Kidney (tissue), 14 donors: Measurements from ENCODE around the gene AFDN. TPM values are rescaled to one million over a fixed set of nuclear protein-coding genes. Genes with fewer than 3 reads are reported as not detected.

Experiments
- DNase-seq, 5 donors: peaks; one replicate each; pipeline ENCODE4 v3.0.0-alpha.2; 2013 to 2020
- FAIRE-seq: peaks from 2 replicates; lab custom pipeline; 2012; peaks lifted over from hg19 to GRCh38; lab: Jason Lieb, UNC
- H3K27ac ChIP-seq, 2 donors: one replicate each; pipeline ENCODE4 v1.7.0; 2013; ENCODE audit warnings: low read depth in 2 of 2, low read length in 2 of 2, inconsistent platforms in 1 of 2
- H3K27me3 ChIP-seq: one replicate; pipeline ENCODE4 v1.7.1; 2013; ENCODE audit warnings: low read length, inconsistent platforms; ENCODE audit not compliant: control insufficient read depth, insufficient read depth
- H3K36me3 ChIP-seq, 3 donors: one replicate each; pipeline versions ENCODE4 v1.7.0 to v1.7.1; 2013; ENCODE audit warnings: low read length in 3 of 3, control low read depth in 1 of 3, inconsistent platforms in 1 of 3; ENCODE audit not compliant: insufficient read depth in 3 of 3, control insufficient read depth in 2 of 3
- H3K4me1 ChIP-seq, 3 donors: one replicate each; pipeline versions ENCODE4 v1.7.0 to v1.7.1; 2013; ENCODE audit warnings: low read length in 3 of 3, inconsistent platforms in 1 of 3, low read depth in 1 of 3; ENCODE audit not compliant: control insufficient read depth in 2 of 3, insufficient read depth in 2 of 3
- H3K4me3 ChIP-seq, 3 donors: one replicate each; pipeline versions ENCODE4 v1.7.0 to v1.8.1; 2013; ENCODE audit warnings: low read length in 3 of 3, control low read depth in 1 of 3, inconsistent platforms in 1 of 3
- H3K9ac ChIP-seq, 3 donors: one replicate each; pipeline versions ENCODE4 v1.7.0 to v1.7.1; 2013; ENCODE audit warnings: low read length in 3 of 3, control low read depth in 1 of 3, inconsistent platforms in 1 of 3
- H3K9me3 ChIP-seq, 3 donors: one replicate each; pipeline versions ENCODE4 v1.7.0 to v1.7.1; 2013; ENCODE audit warnings: low read length in 3 of 3, control low read depth in 1 of 3, inconsistent platforms in 1 of 3; ENCODE audit not compliant: control insufficient read depth in 2 of 3, insufficient read depth in 1 of 3
- intact Hi-C: fragments of 100-400 bp; cut with DNase I; formaldehyde crosslinking; loops from one replicate; pipeline ENCODE4 v1.11.1; 2022
- polyA plus RNA-seq: library from polyadenylated mRNA; stranded (reverse); fragments of 350-450 nt; fragmentation: Illumina TruSeq; extraction: RNeasy Lipid Tissue Mini Kit (QIAGEN cat#74804); gene quantifications from one replicate; pipeline ENCODE4 v1.2.3, GENCODE V29; 2014; ENCODE audit warnings: low read depth, low replicate concordance; ENCODE audit not compliant: insufficient read depth
- total RNA-seq: library from RNA; stranded (reverse); fragmentation: NEBNext Ultra II Directional; extraction: Animal tissue kit (Norgen Biotek cat#: 25700); gene quantifications from one replicate; pipeline ENCODE4 v1.2.1, GENCODE V29; 2021
- TF ChIP-seq, protein P1 (sequence below): IDR thresholded peaks from 3 replicates; pipeline ENCODE4 v1.5.1; 2012; ENCODE audit warnings: mild to moderate bottlenecking, moderate library complexity, borderline replicate concordance; ENCODE audit not compliant: insufficient read depth; ENCODE audit errors: extremely low read depth
- donor health status: control.
- donor health status: control.
- donor health status: control.
- donor health status: control.
- donor health status: control.
- donor health status: DM: yes; HTN: yes; CAD: no.
- donor health status: Normal renal cell carcinoma (clear cell type).

AFDN gene
- total and polyA plus RNA-seq, 2 donors from 2014 or later: 21.5 to 175 TPM

DNA sequence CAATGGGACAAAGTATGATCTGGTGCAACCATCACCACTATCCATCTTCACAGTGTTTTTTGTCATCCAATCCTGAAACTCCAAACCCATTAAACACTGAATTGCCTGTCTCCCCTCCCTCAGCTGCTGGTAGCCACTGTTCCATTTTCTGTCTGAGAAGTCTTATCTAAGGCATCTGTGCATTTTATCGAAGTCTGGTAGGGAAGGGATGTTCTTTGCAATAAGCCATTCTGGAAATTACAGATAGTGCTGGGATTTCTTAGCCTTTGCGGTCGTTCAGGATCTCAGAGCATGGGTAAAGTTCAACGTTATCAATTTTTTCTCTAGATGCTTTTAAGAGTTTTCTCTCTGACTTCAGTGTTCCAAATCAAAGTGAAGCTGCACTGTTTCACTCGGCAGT is 194.9 kb downstream of the AFDN start:
- TF ChIP-seq, protein P1, sequence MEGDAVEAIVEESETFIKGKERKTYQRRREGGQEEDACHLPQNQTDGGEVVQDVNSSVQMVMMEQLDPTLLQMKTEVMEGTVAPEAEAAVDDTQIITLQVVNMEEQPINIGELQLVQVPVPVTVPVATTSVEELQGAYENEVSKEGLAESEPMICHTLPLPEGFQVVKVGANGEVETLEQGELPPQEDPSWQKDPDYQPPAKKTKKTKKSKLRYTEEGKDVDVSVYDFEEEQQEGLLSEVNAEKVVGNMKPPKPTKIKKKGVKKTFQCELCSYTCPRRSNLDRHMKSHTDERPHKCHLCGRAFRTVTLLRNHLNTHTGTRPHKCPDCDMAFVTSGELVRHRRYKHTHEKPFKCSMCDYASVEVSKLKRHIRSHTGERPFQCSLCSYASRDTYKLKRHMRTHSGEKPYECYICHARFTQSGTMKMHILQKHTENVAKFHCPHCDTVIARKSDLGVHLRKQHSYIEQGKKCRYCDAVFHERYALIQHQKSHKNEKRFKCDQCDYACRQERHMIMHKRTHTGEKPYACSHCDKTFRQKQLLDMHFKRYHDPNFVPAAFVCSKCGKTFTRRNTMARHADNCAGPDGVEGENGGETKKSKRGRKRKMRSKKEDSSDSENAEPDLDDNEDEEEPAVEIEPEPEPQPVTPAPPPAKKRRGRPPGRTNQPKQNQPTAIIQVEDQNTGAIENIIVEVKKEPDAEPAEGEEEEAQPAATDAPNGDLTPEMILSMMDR: no peak
- peak in 1 of 5 donors; percentile 4 for DNase-seq
- no peak for FAIRE-seq
- intact Hi-C loops: no loop called here
- Histone ChIP-seq H3K36me3 (no peaks in the 10 kb centered on the region), H3K4me1 (no peaks in the 10 kb centered on the region), H3K4me3 (no peak overlapping the region), H3K9ac (no peak overlapping the region), H3K27ac (no peak overlapping the region), H3K27me3 (no peaks in the 10 kb centered on the region), H3K9me3 (no peaks in the 10 kb centered on the region)

Other genes with a start within 250 kb of the AFDN start
- not detected for gene KIF25, start 170.8 kb downstream of the AFDN start, total RNA-seq
- not detected for gene KIF25, start 170.8 kb downstream of the AFDN start, polyA plus RNA-seq